ENCODE results near the gene PDZD2. TPM values are rescaled to one million over a fixed set of nuclear protein-coding genes. Genes with fewer than 3 reads are reported as not detected.
"Not testable (repeated sequence)": the region's sequence is repeated elsewhere in the genome, so short reads cannot be mapped to it uniquely, and the experiment has no call there.

PDZD2 gene
- total RNA-seq, 1 donor from 2014 or later, result not detected

DNA sequence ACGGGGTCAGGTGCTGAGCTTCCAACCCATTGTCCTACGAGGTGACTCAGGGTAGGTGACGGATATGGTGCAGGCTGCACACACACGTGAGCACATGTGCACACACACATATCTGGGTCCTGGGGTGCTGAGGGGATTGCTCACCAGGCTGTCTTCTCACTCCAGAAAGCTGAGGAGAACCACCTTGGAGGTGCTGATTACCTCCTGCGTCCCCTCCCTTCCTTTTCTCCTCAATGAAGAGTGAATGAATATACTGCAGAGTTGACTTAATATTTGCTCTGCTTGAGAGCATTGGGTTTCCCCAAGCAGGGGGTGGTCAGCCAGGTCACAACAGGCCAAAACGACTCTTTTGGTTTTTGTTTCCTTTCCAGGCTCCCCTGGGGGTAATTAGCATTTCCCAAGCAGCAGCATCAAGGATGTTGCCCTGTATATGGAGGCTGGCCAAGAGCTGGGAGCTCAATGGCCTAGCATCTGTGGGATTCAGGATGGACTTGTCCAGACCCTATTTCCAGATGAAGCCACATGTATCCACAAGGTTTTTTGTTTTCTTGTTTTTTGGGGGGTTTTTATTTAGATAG lies 49.7 kb downstream of the PDZD2 start:
- Mint-ChIP-seq H3K4me1 (no peaks in the 10 kb centered on the region), H3K27ac (no peak overlapping the region), H3K4me3 (no peak overlapping the region), H3K36me3 (ENCODE audit: low read depth) (no peaks in the 10 kb centered on the region), H3K9me3 (no peaks in the 10 kb centered on the region), H3K27me3 (peaks cover 2% of the 10 kb centered on the region)
- no peak for DNase-seq
- intact Hi-C loops (cut with micrococcal nuclease), result no loop called here

DNA sequence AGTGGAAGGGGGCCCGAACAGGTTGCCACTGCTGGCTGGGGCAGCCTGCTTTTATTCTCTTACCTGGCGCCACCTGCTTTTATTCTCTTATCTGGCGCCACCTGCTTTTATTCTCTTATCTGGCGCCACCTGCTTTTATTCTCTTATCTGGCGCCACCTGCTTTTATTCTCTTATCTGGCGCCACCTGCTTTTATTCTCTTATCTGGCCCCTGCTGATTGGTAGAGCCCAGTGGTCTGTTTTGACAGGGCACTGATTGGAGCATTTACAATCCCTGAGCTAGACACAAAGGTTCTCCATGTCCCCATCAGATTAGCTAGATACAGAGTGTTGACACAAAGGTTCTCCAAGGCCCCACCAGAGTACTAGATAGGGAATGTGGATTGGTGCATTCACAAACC lies 52.5 kb downstream of the PDZD2 start:
- H3K4me3 Mint-ChIP-seq; H3K27ac Mint-ChIP-seq; H3K4me1 Mint-ChIP-seq; intact Hi-C loops (cut with micrococcal nuclease); DNase-seq; H3K36me3 Mint-ChIP-seq (ENCODE audit: low read depth); H3K27me3 Mint-ChIP-seq; H3K9me3 Mint-ChIP-seq: not testable (repeated sequence)

DNA sequence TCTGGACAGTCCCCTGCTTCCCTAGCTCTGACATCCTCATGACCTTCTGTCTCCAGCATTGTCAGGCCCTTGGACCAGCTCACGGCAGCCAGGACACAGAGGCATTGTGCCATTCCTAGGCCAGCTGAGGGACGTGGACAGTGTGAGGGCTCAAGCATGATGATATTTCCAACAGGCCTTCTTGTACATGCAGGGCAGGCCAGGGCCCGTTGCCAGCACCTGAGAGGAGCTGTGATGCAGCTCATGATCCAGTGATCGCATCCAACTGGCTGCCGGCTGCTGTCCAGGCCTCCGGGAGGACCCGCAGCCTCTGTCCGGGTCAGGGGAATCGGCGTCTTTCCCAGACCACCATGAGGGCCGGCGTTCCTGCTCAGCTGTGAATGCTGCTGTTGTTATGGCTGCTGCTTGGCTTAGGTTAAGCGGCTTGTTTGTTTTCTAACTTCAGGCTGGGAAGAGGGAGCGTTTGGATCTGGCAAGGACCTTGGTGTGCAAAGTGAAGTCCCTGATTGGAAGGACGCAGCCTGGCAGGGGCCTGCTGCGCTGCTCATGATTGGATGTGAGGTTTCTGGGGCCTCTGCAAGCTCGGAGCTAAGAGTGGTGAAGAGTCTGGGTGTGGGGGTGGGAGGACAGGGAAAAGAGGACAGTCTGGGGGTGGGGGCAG lies 53.8 kb downstream of the PDZD2 start:
- no peaks in the 10 kb centered on the region for H3K27me3 Mint-ChIP-seq
- no peaks in the 10 kb centered on the region for H3K9me3 Mint-ChIP-seq
- H3K4me1 Mint-ChIP-seq, result no peaks in the 10 kb centered on the region
- no peak overlapping the region for H3K27ac Mint-ChIP-seq
- H3K36me3 Mint-ChIP-seq (ENCODE audit: low read depth), result no peaks in the 10 kb centered on the region
- intact Hi-C loops (cut with micrococcal nuclease), result no loop called here
- H3K4me3 Mint-ChIP-seq, result no peak overlapping the region
- DNase-seq, result no peak

DNA sequence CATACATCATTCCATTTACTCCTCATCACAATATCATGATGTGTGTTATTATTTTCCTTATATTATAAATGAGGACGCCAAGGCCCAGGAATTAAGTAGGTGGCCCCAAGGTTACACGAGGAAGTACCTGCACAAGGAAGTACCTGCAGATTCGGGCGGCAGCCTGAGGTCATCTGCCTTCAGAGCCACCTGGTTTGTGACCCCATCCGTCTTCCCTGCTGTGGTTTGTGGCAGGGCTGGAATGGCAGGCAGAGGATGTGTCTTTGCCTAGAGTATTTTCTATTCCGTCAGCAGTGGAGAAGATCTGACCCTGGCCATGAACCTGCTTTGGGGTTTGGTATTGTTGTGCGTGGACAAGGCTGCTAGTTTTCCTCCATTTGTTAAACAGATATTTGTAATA lies 59.7 kb downstream of the PDZD2 start:
- Mint-ChIP-seq H3K9me3 (no peaks in the 10 kb centered on the region), H3K27ac (no peak overlapping the region), H3K27me3 (peaks cover 2% of the 10 kb centered on the region), H3K4me1 (no peaks in the 10 kb centered on the region), H3K4me3 (no peak overlapping the region), H3K36me3 (ENCODE audit: low read depth) (no peaks in the 10 kb centered on the region)
- DNase-seq, result no peak
- intact Hi-C loops (cut with micrococcal nuclease), result no loop called here

DNA sequence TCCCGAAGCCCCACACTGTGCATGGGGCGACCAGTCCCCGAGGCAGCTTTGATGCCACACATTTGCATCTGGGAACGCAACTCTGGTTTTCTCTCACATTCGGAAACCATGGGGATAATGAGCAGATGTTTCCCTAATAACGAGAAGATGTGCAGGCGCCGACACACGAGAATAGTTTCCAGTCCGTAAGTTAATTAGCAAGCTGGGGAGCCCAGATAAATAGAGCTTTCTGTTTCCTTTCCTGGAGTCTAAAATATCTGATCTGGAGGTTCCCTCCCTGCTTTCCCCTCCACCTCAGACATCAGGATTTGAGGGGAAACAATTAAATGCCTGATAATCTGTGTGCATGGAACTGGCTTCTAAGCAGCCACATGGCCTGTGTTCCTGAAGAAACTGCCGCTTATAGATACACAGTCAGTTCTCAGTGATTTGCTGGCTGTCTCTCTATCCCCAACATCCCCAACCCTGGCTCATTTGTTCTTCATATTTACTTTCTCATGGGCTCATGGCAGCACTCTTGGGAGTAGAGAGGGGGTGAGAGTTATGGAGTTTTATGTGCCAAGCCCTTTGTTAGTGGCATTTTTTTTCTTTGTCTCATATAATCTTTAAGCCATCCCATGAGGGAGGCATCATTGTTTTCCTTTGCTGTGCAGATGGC lies 62.8 kb downstream of the PDZD2 start:
- Mint-ChIP-seq H3K27ac (no peak overlapping the region), H3K9me3 (no peaks in the 10 kb centered on the region), H3K36me3 (ENCODE audit: low read depth) (no peaks in the 10 kb centered on the region), H3K4me3 (no peak overlapping the region), H3K27me3 (peaks cover 4% of the 10 kb centered on the region), H3K4me1 (no peaks in the 10 kb centered on the region)
- no peak for DNase-seq
- intact Hi-C loops (cut with micrococcal nuclease), result no loop called here

DNA sequence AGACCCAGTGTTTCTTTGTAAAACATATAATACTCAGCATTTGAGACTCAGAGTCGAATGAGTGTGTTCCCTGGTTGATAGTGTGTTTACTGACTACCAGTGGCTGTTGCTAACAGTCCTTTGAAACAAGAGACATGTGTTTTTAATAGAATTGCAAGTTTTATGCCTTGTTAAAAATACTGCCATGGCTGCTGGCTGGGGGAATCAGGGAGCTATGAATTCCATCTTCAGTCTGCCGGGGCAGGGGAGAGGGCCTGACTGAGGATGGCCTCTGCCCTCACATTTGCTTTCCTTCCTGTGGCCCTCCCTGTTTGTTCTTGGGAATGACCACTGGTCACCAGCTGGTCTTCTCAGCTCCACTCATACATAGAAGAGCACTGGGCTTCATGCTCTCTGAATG lies 63.8 kb downstream of the PDZD2 start:
- no peak overlapping the region for H3K4me3 Mint-ChIP-seq
- H3K36me3 Mint-ChIP-seq (ENCODE audit: low read depth), result no peaks in the 10 kb centered on the region
- no peak for DNase-seq

DNA sequence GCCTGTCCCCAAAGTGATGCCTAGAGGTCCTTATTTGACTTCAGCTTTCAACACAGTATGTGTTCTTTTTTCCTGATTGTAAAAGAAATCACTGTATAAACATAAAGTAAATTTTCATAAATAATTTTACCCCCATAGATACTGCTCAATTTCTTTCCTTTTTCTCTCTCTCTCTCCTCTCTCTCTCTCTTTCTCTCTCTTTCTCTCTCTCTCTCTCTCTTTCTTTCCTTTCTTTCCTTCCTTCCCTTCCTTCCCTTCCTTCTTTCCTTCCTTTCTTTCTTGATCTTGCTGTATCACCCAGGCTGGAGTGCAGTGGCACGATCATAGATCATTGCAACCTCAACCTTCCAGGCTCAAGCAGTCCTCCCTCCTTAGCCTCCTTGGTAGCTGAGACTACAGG lies 64.8 kb downstream of the PDZD2 start:
- Mint-ChIP-seq H3K9me3 (no peaks in the 10 kb centered on the region), H3K4me3 (no peak overlapping the region), H3K4me1 (no peaks in the 10 kb centered on the region), H3K27ac (no peak overlapping the region), H3K27me3 (peaks cover 4% of the 10 kb centered on the region), H3K36me3 (ENCODE audit: low read depth) (no peaks in the 10 kb centered on the region)
- DNase-seq, result no peak
- intact Hi-C loops (cut with micrococcal nuclease), result no loop called here

More for the DNA sequence above, 63.8 kb downstream of the PDZD2 start:
- Mint-ChIP-seq H3K27me3 (peaks cover 4% of the 10 kb centered on the region), H3K27ac (no peak overlapping the region), H3K9me3 (no peaks in the 10 kb centered on the region), H3K4me1 (no peaks in the 10 kb centered on the region)
- intact Hi-C loops (cut with micrococcal nuclease), result no loop called here

DNA sequence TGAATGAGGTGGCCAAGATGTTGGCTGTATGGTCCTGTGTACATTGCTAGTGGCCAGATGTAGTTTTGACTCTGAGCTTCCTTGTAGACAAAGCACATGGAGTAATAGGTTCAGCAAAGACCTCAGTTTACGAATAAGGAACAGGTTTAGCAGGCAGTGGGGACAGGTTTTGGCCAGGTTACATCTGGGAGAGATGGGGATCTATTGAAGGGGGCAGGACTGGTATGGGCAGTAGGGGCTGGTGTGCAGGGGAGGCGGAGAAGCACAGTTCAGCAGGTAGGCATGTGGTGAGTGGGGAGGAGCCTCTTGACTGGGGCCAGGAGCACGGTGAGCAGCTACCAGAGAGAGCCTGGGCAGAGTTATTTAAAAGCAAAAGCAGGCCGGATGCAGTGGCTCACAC lies 67.3 kb downstream of the PDZD2 start:
- Mint-ChIP-seq H3K27ac (no peak overlapping the region), H3K9me3 (no peaks in the 10 kb centered on the region), H3K4me1 (no peaks in the 10 kb centered on the region), H3K27me3 (peaks cover 4% of the 10 kb centered on the region), H3K4me3 (no peak overlapping the region), H3K36me3 (ENCODE audit: low read depth) (no peaks in the 10 kb centered on the region)
- DNase-seq, result no peak
- intact Hi-C loops (cut with micrococcal nuclease), result no loop called here

DNA sequence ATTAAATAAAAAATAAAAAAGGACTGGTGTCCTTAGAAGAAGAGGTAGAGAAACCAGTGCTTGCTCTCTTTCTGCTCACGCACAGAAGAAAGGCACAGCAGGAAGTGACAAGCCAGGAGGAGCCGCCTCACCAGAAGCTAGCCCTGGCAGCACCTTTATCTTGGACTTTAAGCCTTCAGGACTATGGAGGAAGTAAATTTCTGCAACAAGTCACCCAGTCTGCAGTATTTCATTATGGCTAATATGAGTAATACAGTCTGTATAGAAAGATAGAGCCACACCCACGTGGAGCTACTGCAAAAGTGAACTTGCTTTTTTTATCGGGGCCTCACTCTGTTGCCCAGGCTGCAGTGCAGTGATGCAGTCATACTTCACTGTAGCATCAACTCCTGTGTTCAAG lies 68.4 kb downstream of the PDZD2 start:
- H3K27ac Mint-ChIP-seq, result no peak overlapping the region
- intact Hi-C loops (cut with micrococcal nuclease), result no loop called here

DNA sequence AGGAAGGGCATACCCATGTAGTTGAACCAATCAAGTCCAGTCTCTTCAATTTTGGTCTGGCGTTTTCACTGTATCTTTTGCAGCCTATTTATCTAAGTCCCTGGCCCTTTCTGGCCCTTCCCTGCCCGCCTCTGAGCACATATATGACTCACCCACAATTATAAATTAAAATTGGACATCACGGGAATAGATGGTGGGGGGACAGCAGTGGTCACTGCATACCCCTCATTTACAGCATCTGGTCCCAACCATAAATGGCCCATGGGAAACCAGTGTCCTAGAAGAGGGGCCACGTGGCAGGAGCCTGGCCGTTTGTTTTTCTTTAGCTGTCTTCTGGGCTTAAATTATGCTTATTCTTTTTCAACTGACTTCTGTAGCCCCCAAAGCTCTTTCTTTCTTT lies 69.2 kb downstream of the PDZD2 start:
- Mint-ChIP-seq H3K27me3 (peaks cover 2% of the 10 kb centered on the region), H3K4me3 (no peak overlapping the region), H3K27ac (no peak overlapping the region), H3K9me3 (no peaks in the 10 kb centered on the region), H3K4me1 (no peaks in the 10 kb centered on the region), H3K36me3 (ENCODE audit: low read depth) (no peaks in the 10 kb centered on the region)
- no peak for DNase-seq
- intact Hi-C loops (cut with micrococcal nuclease), result no loop called here

More for the DNA sequence above, 68.4 kb downstream of the PDZD2 start:
- H3K9me3 Mint-ChIP-seq, result no peaks in the 10 kb centered on the region
- no peaks in the 10 kb centered on the region for H3K36me3 Mint-ChIP-seq (ENCODE audit: low read depth)
- no peak overlapping the region for H3K4me3 Mint-ChIP-seq
- H3K27me3 Mint-ChIP-seq, result peaks cover 2% of the 10 kb centered on the region
- H3K4me1 Mint-ChIP-seq, result no peaks in the 10 kb centered on the region
- DNase-seq, result no peak

DNA sequence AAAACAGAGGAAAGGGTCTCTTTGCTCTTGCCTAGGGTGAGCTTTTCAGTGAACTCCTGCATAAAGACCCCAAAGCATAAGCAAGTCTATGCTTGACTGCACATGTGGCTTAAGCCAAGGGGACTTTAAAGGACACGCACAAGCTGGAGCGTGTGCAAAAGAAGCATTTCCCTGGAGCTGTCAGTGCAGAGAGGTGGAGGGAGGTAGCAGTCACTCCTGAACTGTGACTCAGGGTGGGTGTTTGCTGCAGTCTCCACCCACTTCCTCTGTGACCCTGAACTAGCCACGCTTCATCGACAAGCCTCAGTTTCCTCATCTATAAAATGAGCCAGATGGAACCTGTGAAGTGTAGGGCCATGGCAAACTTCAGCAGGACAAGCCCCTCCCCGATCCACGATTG lies 72.4 kb downstream of the PDZD2 start:
- intact Hi-C loops (cut with micrococcal nuclease), result no loop called here
- DNase-seq, result no peak
- Mint-ChIP-seq H3K36me3 (ENCODE audit: low read depth) (no peaks in the 10 kb centered on the region), H3K4me1 (no peaks in the 10 kb centered on the region), H3K27ac (no peak overlapping the region), H3K4me3 (no peak overlapping the region), H3K9me3 (no peaks in the 10 kb centered on the region), H3K27me3 (peaks cover 1% of the 10 kb centered on the region)

DNA sequence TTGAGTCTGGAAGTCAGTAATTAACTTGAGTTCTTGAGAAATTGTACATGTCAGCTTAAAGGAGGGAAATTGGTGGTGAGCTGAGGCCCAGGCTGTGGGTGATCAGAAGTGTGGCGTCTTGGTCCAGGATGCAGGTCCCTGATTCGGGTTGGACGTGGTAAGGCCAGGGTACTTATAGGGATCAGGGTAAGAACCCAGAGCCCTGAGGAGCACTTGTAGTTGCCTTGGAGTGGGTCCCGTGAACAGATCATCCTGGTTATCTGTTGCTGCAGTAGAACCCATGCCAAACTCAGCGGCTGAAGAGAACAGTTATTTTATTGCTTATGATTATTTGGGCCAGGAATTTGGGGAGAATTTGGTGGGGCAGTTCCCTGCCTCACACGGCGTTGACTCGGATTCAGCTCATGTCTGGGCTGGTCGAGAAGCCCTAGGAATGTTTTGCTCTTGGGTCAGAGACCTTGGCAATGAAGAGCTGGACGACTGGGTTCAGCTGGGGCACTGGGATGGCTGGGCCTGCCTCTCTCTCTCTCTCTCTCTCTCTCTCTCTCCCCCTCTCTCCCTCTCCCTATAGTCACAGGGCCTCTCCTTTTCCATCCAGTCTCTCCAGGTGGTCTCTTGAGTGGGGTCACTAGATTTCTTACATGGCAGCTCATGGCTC lies 73.1 kb downstream of the PDZD2 start:
- Mint-ChIP-seq H3K27me3 (peaks cover 1% of the 10 kb centered on the region), H3K27ac (no peak overlapping the region), H3K9me3 (no peaks in the 10 kb centered on the region), H3K4me1 (no peaks in the 10 kb centered on the region), H3K36me3 (ENCODE audit: low read depth) (no peaks in the 10 kb centered on the region), H3K4me3 (no peak overlapping the region)
- intact Hi-C loops (cut with micrococcal nuclease), result no loop called here
- no peak for DNase-seq

DNA sequence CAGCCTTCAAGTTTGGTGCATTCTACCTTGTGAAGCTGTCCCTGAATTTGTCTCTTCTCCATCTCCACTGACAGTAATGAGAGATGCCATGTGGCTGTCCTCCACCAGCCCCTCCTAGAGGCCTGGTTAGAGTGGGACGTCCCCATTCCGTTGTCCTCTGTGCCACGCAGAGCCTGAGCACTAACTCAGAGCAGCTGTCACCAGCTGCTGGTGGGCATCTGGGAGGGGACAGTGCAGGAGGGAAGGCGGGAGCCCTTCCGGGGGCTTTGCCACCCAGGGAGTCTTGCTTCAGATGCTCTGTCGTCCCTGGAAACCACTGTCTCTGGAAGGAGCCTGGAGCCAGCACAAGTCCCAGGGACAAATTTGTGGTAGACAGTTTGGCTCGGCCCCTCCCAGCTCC lies 78.6 kb downstream of the PDZD2 start:
- Mint-ChIP-seq H3K27ac (no peak overlapping the region), H3K4me3 (no peak overlapping the region), H3K4me1 (no peaks in the 10 kb centered on the region), H3K27me3 (peaks cover 1% of the 10 kb centered on the region), H3K36me3 (ENCODE audit: low read depth) (no peaks in the 10 kb centered on the region), H3K9me3 (no peaks in the 10 kb centered on the region)
- DNase-seq, result no peak
- intact Hi-C loops (cut with micrococcal nuclease), result no loop called here

DNA sequence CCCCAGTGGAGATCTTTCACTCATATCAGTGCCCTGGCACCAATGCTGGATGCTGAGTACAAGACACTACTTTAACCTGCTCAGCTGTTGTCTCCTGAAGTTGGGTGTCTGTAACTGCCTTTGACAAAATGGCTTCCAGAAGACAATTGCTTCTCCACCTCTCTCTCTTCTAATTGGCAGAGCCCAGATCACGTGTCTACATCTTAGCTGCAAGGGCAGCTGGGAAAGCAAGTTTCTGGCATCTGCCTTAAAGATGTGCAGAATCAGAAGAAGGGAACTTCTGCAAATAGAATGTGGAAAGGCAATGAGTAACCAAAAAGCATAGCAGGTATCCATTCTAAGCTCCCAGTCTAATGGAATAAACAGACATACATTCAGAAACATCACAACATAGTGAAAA lies 81.1 kb downstream of the PDZD2 start:
- Mint-ChIP-seq H3K9me3 (no peaks in the 10 kb centered on the region), H3K36me3 (ENCODE audit: low read depth) (no peaks in the 10 kb centered on the region), H3K4me3 (no peak overlapping the region), H3K27me3 (peaks cover 1% of the 10 kb centered on the region), H3K27ac (no peak overlapping the region), H3K4me1 (no peaks in the 10 kb centered on the region)
- DNase-seq, result no peak
- intact Hi-C loops (cut with micrococcal nuclease), result no loop called here

Data from activated CD4-positive, alpha-beta T cell treated with anti-CD3 and anti-CD28 coated beads, Interleukin-2, amount 10 ng/mL, durations not matched to agents 24 days and 14 days (primary cell).